Measurements from ENCODE around the gene GAREM2.
"Not testable (repeated sequence)": the region's sequence is repeated elsewhere in the genome, so short reads cannot be mapped to it uniquely, and the experiment has no call there.

GAREM2 gene

DNA sequence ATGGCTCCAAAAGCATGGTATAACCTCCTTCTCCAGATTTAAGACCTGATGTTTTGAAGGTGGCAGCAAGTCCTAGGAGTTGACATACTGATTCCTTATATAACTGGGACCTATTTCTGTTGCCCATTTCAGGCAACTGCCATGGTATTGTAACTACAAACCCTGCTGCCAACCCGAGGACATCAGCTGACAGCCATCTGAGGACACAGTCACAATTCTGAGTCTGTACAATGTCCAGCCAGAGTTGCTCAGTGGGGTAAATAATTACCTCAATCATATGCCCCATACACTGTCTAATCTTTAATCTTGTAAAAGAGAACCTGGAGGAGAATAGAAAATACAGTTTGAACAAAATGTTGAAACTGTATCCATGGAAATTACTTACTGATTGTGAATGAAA, 8.7 kb upstream of the GAREM2 start:
- no peak for DNase-seq (ENCODE audit: low read depth in 1 of 2, low spot score in 1 of 2)
- Histone ChIP-seq H3K27ac (replicated peaks) (no peak overlapping the region), H3K4me3 (replicated peaks; ENCODE audit: insufficient read depth, low read length) (no peak overlapping the region), H3K27me3 (ENCODE audit: insufficient read depth, poor library complexity, severe bottlenecking) (no peaks in the 10 kb centered on the region)
- TF ChIP-seq SPI1 (IDR thresholded peaks at IDR 0.05; ENCODE audit: borderline replicate concordance, low read depth), result no peak
- TF ChIP-seq POLR2AphosphoS5 (IDR thresholded peaks at IDR 0.05; ENCODE audit: low read depth), result no peak
- TF ChIP-seq, protein P1, sequence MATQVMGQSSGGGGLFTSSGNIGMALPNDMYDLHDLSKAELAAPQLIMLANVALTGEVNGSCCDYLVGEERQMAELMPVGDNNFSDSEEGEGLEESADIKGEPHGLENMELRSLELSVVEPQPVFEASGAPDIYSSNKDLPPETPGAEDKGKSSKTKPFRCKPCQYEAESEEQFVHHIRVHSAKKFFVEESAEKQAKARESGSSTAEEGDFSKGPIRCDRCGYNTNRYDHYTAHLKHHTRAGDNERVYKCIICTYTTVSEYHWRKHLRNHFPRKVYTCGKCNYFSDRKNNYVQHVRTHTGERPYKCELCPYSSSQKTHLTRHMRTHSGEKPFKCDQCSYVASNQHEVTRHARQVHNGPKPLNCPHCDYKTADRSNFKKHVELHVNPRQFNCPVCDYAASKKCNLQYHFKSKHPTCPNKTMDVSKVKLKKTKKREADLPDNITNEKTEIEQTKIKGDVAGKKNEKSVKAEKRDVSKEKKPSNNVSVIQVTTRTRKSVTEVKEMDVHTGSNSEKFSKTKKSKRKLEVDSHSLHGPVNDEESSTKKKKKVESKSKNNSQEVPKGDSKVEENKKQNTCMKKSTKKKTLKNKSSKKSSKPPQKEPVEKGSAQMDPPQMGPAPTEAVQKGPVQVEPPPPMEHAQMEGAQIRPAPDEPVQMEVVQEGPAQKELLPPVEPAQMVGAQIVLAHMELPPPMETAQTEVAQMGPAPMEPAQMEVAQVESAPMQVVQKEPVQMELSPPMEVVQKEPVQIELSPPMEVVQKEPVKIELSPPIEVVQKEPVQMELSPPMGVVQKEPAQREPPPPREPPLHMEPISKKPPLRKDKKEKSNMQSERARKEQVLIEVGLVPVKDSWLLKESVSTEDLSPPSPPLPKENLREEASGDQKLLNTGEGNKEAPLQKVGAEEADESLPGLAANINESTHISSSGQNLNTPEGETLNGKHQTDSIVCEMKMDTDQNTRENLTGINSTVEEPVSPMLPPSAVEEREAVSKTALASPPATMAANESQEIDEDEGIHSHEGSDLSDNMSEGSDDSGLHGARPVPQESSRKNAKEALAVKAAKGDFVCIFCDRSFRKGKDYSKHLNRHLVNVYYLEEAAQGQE (IDR thresholded peaks at IDR 0.05; ENCODE audit: insufficient replicate concordance, low read depth), result no peak
- TF ChIP-seq, protein P2, sequence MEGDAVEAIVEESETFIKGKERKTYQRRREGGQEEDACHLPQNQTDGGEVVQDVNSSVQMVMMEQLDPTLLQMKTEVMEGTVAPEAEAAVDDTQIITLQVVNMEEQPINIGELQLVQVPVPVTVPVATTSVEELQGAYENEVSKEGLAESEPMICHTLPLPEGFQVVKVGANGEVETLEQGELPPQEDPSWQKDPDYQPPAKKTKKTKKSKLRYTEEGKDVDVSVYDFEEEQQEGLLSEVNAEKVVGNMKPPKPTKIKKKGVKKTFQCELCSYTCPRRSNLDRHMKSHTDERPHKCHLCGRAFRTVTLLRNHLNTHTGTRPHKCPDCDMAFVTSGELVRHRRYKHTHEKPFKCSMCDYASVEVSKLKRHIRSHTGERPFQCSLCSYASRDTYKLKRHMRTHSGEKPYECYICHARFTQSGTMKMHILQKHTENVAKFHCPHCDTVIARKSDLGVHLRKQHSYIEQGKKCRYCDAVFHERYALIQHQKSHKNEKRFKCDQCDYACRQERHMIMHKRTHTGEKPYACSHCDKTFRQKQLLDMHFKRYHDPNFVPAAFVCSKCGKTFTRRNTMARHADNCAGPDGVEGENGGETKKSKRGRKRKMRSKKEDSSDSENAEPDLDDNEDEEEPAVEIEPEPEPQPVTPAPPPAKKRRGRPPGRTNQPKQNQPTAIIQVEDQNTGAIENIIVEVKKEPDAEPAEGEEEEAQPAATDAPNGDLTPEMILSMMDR (IDR thresholded peaks at IDR 0.05; ENCODE audit: insufficient read depth, low read length), result no peak
- TF ChIP-seq GABPA (IDR thresholded peaks at IDR 0.05; ENCODE audit: low read depth), result no peak

DNA sequence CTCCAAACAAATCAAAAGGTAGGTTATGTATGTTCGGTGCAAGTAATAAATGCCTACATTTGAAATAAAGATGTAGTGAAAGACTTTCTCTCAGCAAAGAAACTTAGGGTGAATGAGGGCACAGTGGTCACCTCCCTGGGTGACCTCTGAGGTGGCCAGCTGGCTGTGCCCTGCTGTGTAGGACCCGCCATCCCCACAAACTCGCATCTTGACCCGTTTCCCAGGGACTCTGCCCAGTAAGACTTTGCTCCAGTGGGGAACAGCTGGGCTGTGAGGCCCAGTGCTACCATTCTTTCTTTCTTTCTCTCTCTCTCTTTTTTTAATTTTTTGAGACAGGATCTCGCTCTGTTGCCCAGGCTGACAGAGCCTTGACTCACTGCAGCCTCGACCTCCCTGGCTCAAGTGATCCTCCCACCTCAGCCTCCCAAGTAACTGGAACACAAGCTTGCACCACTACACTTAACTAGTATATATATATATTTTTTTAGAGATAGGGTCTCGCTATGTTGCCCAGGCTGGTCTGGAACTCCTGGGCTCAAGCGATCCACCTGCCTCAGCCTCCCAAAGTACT, 8.2 kb upstream of the GAREM2 start:
- no peak overlapping the region for H3K4me3 ChIP-seq (replicated peaks; ENCODE audit: insufficient read depth, low read length)
- TF ChIP-seq, protein P1 (IDR thresholded peaks at IDR 0.05; ENCODE audit: insufficient replicate concordance, low read depth), result no peak
- TF ChIP-seq POLR2AphosphoS5 (IDR thresholded peaks at IDR 0.05; ENCODE audit: low read depth) (no peak), GABPA (IDR thresholded peaks at IDR 0.05; ENCODE audit: low read depth) (no peak), SPI1 (IDR thresholded peaks at IDR 0.05; ENCODE audit: borderline replicate concordance, low read depth) (no peak)
- TF ChIP-seq, protein P2 (IDR thresholded peaks at IDR 0.05; ENCODE audit: insufficient read depth, low read length), result no peak
- no peaks in the 10 kb centered on the region for H3K27me3 ChIP-seq (ENCODE audit: insufficient read depth, poor library complexity, severe bottlenecking)
- DNase-seq (ENCODE audit: low read depth in 1 of 2, low spot score in 1 of 2), result no peak
- H3K27ac ChIP-seq (replicated peaks), result no peak overlapping the region

DNA sequence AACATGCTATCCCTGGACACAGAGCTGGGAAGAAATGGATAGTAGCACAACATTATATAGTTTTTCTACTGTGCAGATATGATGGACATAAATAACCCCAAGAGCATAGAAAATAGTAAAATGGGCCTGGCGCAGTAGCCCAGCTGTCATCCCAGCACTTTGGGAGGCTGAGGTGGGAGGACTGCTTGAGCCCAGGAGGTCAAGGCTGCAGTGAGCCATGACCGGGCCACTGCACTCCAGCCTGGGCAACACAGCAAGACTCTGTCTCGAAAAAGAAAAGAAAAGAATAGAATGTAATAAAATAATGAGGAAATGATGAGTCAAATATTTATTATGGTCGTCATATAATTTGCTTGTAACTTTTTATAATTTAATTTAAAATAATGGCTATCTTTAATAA, 7.5 kb upstream of the GAREM2 start:
- H3K27me3 ChIP-seq (ENCODE audit: insufficient read depth, poor library complexity, severe bottlenecking), result no peaks in the 10 kb centered on the region
- DNase-seq (ENCODE audit: low read depth in 1 of 2, low spot score in 1 of 2), result no peak
- TF ChIP-seq SPI1 (IDR thresholded peaks at IDR 0.05; ENCODE audit: borderline replicate concordance, low read depth), result no peak
- TF ChIP-seq, protein P1 (IDR thresholded peaks at IDR 0.05; ENCODE audit: insufficient replicate concordance, low read depth), result no peak
- TF ChIP-seq GABPA (IDR thresholded peaks at IDR 0.05; ENCODE audit: low read depth), result no peak
- TF ChIP-seq, protein P2 (IDR thresholded peaks at IDR 0.05; ENCODE audit: insufficient read depth, low read length), result no peak
- no peak for TF ChIP-seq POLR2AphosphoS5 (IDR thresholded peaks at IDR 0.05; ENCODE audit: low read depth)
- H3K27ac ChIP-seq (replicated peaks), result no peak overlapping the region
- no peak overlapping the region for H3K4me3 ChIP-seq (replicated peaks; ENCODE audit: insufficient read depth, low read length)

DNA sequence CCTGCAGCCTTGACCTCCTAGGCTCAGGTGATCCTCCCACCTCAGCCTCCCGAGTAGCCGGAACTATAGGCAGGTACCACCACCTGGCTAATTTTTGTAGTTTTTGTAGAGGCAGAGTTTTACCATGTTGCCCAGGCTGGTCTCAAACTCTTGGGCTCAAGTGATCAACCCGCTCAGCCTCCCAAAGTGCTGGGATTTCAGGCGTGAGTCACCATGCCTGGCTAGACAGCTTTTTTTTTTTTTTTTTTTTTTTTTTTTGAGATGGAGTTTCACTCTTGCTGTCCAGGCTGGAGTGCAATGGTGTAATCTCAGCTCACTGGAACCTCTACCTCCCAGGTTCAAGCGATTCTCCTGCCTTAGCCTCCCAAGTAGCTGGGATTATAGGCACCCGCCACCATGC, 6.3 kb upstream of the GAREM2 start:
- H3K27ac ChIP-seq (replicated peaks); DNase-seq (ENCODE audit: low read depth in 1 of 2, low spot score in 1 of 2); H3K27me3 ChIP-seq (ENCODE audit: insufficient read depth, poor library complexity, severe bottlenecking); H3K4me3 ChIP-seq (replicated peaks; ENCODE audit: insufficient read depth, low read length): not testable (repeated sequence)
